Right cardiac atrium (tissue), 5 donors: ENCODE measurements around the gene SSRP1. TPM values are rescaled to one million over a fixed set of nuclear protein-coding genes. Genes with fewer than 3 reads are reported as not detected.

ENCODE experiments used
- ATAC-seq, 2 donors: fragments of 200-7000 bp; cut with Tn5 transposase; one replicate each; pipeline versions ENCODE4 v1.8.0 to v1.9.1; 2020; ENCODE audit warnings: moderate library complexity in 2 of 2, mild to moderate bottlenecking in 1 of 2
- DNase-seq, 3 donors: peaks; one replicate each; pipeline ENCODE4 v3.0.0-alpha.2; 2020
- H3K27ac ChIP-seq: one replicate; pipeline ENCODE4 v1.5.1; 2013; ENCODE audit warnings: mild to moderate bottlenecking, low read length, control low read depth, moderate library complexity
- H3K27me3 ChIP-seq: one replicate; pipeline ENCODE4 v1.6.1; 2013; ENCODE audit not compliant: control insufficient read depth, insufficient read depth
- H3K4me1 ChIP-seq: one replicate; pipeline ENCODE4 v1.6.1; 2013; ENCODE audit warnings: low read length; ENCODE audit not compliant: control insufficient read depth, insufficient read depth
- H3K4me3 ChIP-seq: one replicate; pipeline ENCODE4 v1.5.1; 2013; ENCODE audit warnings: low read length, control low read depth
- H3K9me3 ChIP-seq: one replicate; pipeline ENCODE4 v1.6.1; 2013; ENCODE audit warnings: low read length; ENCODE audit not compliant: control insufficient read depth
- WGBS: extraction: QIAGEN DNeasy Blood & Tissue Kit; methylation state at CpG from one replicate; pipeline ENCODE4 v1.1.7; 2013; 5-methylcytosine and 5-hydroxymethylcytosine counted together
- intact Hi-C, 4 donors: fragments of 100-400 bp; cut with DNase I; formaldehyde crosslinking; loops; one replicate each; pipeline versions ENCODE4 v1.11.0 to v1.14.0; 2022 to 2023
- long read RNA-seq, 4 donors: library from polyadenylated mRNA; unstranded; transcript quantifications; one replicate each; pipeline ENCODE4 v2.0.0, GENCODE V29; 2020 to 2021
- polyA plus RNA-seq: library from polyadenylated mRNA; stranded (reverse); fragments of 200-250 nt; gene quantifications from one replicate; pipeline ENCODE4 v1.2.3, GENCODE V29; 2013
- total RNA-seq, 4 donors: library from RNA; stranded (reverse); fragmentation: NEBNext Ultra II Directional; extraction: Animal tissue kit (Norgen Biotek cat#: 25700); gene quantifications; one replicate each; pipeline ENCODE4 v1.2.1, GENCODE V29; 2021
- donor health status: healthy with polysubstance abuse.
- donor health status: DM: no; HTN: yes; CAD: no.
- donor health status: DM: no; HTN: no; CAD: no.
- donor health status: DM: no; HTN: yes; CAD: no; lungs with severe emphysema.
- donor health status: DM: yes; HTN: yes; CAD: no.

Gene SSRP1, protein sequence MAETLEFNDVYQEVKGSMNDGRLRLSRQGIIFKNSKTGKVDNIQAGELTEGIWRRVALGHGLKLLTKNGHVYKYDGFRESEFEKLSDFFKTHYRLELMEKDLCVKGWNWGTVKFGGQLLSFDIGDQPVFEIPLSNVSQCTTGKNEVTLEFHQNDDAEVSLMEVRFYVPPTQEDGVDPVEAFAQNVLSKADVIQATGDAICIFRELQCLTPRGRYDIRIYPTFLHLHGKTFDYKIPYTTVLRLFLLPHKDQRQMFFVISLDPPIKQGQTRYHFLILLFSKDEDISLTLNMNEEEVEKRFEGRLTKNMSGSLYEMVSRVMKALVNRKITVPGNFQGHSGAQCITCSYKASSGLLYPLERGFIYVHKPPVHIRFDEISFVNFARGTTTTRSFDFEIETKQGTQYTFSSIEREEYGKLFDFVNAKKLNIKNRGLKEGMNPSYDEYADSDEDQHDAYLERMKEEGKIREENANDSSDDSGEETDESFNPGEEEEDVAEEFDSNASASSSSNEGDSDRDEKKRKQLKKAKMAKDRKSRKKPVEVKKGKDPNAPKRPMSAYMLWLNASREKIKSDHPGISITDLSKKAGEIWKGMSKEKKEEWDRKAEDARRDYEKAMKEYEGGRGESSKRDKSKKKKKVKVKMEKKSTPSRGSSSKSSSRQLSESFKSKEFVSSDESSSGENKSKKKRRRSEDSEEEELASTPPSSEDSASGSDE
- total RNA-seq: 10 to 100 TPM; 43.1 to 46.6 (median 43.4) TPM
- polyA plus RNA-seq: 35.0 TPM
- long read RNA-seq, donor 1, transcript SSRP1-201 (17 exons, 2,819 nt): major isoform, 41 of 57 reads
- long read RNA-seq, donor 1, partial matches to known transcripts: 14 of 57 reads
- long read RNA-seq, donor 1, other reads (novel, unspliced or antisense): 2 of 57 reads
- long read RNA-seq, donor 2, transcript SSRP1-201 (17 exons, 2,819 nt): major isoform, 30 of 39 reads
- long read RNA-seq, donor 2, partial matches to known transcripts: 9 of 39 reads
- long read RNA-seq, donor 2, other reads (novel, unspliced or antisense): 0 of 39 reads
- long read RNA-seq, donor 3, transcript SSRP1-201 (17 exons, 2,819 nt): major isoform, 11 of 40 reads
- long read RNA-seq, donor 3, partial matches to known transcripts: 27 of 40 reads
- long read RNA-seq, donor 3, other reads (novel, unspliced or antisense): 2 of 40 reads
- long read RNA-seq, donor 4, transcript SSRP1-201 (17 exons, 2,819 nt): major isoform, 21 of 31 reads
- long read RNA-seq, donor 4, partial matches to known transcripts: 8 of 31 reads
- long read RNA-seq, donor 4, other reads (novel, unspliced or antisense): 2 of 31 reads

DNA sequence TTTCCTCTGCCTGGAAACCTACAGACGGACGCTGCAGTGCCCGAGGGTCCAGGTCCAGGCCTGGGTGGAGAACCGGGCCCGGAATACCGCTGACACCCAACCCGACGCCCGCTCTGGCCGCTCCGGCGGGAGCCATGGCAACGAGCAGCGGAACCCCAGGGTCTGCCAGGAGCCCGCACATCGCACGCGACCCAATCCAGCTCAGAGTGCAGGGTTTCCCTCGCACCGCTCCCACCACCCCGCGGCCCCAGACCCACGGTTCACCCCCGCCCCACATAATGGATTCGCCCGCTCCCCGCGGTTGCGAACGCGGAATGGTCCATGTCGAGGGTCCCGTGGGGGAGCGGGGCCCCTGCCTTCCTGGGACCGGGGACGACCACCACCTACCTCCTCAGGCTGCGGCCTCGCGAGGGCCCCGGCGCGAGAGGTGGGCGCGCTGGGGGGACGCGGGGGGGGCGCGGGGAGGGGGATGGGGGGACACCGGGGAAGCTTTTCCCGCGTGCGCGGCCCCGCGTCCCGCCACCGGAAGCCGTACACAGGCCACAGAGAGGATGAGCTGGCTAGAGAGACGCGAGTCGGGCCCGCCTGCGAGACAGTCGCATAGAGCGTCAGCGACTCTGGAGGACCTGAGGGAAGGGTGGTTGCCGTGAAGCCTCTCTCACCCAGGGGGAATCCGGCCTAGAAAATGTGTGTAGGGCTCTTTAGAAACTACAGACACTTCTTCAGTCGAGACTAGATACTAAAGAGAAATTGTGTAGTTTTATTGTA, at the start of gene SSRP1:
Gene SSRP1, minus strand, starts transcription at position 550 of the 768 bp plus-strand sequence. CDS start 771 bp downstream, outside the sequence.
- Histone ChIP-seq H3K27ac (peak within 1 kb of the TSS; percentile 55), H3K4me1 (peaks cover 2% of the 10 kb centered on the region), H3K9me3 (no peaks in the 10 kb centered on the region), H3K27me3 (no peaks in the 10 kb centered on the region), H3K4me3 (peak within 1 kb of the TSS; percentile 96)
- DNase-seq: peak; percentile 90 to 96 (median 95)
- intact Hi-C loops: no loop called here
- WGBS: under 1% methylated on average over 69 of the region's 69 CpGs
- ATAC-seq: peak; percentile 98

DNA sequence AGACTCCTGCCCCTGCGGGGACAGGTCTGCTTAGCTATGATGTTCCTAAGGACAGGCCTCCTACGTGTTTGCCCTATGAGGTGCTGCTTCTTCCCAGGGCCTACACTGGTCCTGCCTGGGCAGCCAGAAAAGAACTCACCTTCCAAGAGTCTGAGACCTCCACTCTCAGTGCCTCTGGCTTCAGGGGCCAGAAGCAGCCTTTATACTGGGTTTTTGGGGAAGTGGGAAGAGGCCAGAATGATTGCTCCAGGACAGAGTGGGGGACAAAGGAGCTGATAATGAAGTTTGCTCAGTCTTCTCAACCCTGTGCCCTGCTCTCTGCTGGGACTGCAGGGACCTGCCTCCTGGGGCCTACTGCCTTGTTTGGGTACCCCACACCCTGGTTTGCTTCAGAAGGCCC, 45.3 kb upstream of the SSRP1 start, which contains the start of gene PRG3:
Gene PRG3, minus strand, starts transcription at position 176 of the 400 bp plus-strand sequence. CDS start 442 bp downstream, outside the sequence.
- Histone ChIP-seq H3K27me3 (no peaks in the 10 kb centered on the region), H3K4me3 (no peak within 1 kb of the TSS), H3K9me3 (no peaks in the 10 kb centered on the region), H3K4me1 (no peaks in the 10 kb centered on the region), H3K27ac (no peak within 1 kb of the TSS)
- DNase-seq (no peak), ATAC-seq (no peak)
- intact Hi-C loops: no loop called here
- 85% methylated on average over 2 of the region's 2 CpGs for WGBS

DNA sequence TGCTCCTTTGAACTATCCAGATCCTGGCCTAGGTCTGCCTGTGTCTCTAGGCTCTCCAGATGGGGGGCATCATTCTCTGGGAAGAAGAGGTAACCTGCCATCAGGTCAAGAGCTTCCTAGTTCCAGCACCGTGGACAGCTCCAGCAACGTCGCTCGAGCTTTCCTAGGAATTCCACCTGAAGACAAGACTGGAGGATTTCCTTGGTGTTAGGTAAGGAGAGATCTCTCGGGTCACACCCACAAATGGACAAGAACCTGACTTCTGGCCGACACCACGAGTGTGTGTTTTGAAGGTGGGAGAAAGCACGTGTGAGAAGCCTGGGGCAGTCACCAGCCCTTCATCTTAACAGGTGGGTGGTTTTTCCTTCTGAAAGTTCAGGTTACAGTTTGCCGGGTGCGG, 44.0 kb upstream of the SSRP1 start:
- intact Hi-C loops: no loop called here
- Histone ChIP-seq H3K27ac (no peak overlapping the region), H3K27me3 (no peaks in the 10 kb centered on the region), H3K9me3 (no peaks in the 10 kb centered on the region), H3K4me1 (no peaks in the 10 kb centered on the region), H3K4me3 (no peak overlapping the region)
- WGBS: 29% methylated on average over 10 of the region's 10 CpGs
- no peak for ATAC-seq
- no peak for DNase-seq

GRCh38 chr11:57378186-57378585, 42.5 kb upstream of the SSRP1 start:
- no peak for ATAC-seq
- H3K4me1 ChIP-seq: no peaks in the 10 kb centered on the region
- intact Hi-C loops: no loop called here
- no peak overlapping the region for H3K27ac ChIP-seq
- DNase-seq: no peak
- no peak overlapping the region for H3K4me3 ChIP-seq
- H3K9me3 ChIP-seq: no peaks in the 10 kb centered on the region
- H3K27me3 ChIP-seq: no peaks in the 10 kb centered on the region

GRCh38 chr11:57377107-57377506, 41.4 kb upstream of the SSRP1 start:
- Histone ChIP-seq H3K27ac (no peak overlapping the region), H3K9me3 (no peaks in the 10 kb centered on the region), H3K27me3 (no peaks in the 10 kb centered on the region), H3K4me3 (no peak overlapping the region), H3K4me1 (no peaks in the 10 kb centered on the region)
- no peak for DNase-seq
- no peak for ATAC-seq
- 69% methylated on average over 5 of the region's 5 CpGs for WGBS
- intact Hi-C loops: no loop called here

DNA sequence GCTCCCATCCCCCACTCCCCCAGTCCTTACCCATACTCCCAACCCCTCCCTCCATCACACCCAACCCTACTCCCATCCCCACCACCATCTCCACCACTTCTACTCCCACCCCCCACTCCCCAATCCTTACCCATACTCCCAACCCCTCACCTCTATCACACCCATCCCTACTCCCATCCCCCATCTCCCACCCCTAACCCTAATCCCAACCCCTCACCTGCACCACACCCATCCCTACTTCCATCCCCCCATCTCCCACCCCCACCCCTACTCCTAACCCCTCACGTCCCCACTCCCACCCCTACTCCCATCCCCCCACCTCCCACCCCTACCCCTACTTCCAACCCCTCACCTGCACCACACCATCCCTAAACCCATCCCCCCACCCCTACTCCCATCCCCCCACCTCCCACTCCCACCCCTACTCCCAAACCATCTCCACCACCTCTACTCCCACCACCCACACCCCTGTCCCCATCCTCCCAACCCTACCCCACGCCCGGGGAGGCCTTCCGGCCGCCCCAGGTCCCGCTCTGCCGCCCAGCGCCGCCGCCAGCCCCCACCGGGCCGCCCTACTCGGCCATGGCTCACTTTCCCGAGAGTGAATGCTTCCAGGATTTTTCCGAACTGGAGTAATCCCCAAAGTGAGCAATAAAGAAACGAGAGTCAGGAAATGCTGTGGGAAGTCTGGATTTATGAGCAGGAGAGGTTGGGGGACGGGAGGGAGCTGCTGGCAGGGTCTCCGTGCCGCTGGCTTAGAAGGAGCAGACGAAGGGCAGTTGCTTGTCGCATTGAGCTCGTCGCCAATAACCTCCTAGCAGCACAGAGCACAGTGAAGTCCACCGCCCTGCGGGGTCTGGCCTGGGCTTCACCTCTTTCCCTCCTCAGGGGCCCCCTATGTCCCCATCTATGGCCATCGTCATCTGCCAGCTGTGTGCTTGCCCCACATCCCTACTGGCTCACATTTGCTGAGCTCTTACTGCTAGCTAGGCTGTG, 40.7 kb upstream of the SSRP1 start:
- no peak overlapping the region for H3K27ac ChIP-seq

GRCh38 chr11:57375490-57375889, 39.8 kb upstream of the SSRP1 start:
- WGBS: 58% methylated on average over 2 of the region's 2 CpGs
- intact Hi-C loops: no loop called here
- no peak overlapping the region for H3K4me3 ChIP-seq
- ATAC-seq (no peak), DNase-seq (no peak)
- no peak overlapping the region for H3K27ac ChIP-seq
- no peaks in the 10 kb centered on the region for H3K9me3 ChIP-seq
- H3K27me3 ChIP-seq: no peaks in the 10 kb centered on the region
- H3K4me1 ChIP-seq: no peaks in the 10 kb centered on the region

More for the DNA sequence above, 40.7 kb upstream of the SSRP1 start:
- H3K4me1 ChIP-seq: no peaks in the 10 kb centered on the region
- H3K27me3 ChIP-seq: no peaks in the 10 kb centered on the region
- WGBS: 60% methylated on average over 26 of the region's 26 CpGs
- intact Hi-C loops: no loop called here
- no peaks in the 10 kb centered on the region for H3K9me3 ChIP-seq
- ATAC-seq: no peak
- H3K4me3 ChIP-seq: no peak overlapping the region
- no peak for DNase-seq

DNA sequence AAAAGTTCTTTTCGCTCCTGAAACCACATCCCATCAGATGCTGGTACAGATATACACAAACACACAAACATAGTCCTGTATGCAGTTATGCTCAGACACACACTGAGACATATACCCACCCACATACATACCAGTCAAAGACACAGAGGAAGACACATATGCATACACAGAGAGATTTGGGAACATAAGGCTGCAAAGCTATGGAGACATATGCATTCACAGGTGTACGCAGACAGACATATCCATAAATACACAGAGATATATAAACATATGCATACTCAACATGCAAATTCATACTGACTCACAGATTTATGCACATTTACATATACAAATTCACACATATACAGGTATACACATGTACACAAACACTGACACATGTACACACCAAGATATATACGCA, 39.3 kb upstream of the SSRP1 start:
- WGBS: 95% methylated on average over 3 of the region's 3 CpGs
- no peaks in the 10 kb centered on the region for H3K27me3 ChIP-seq
- H3K4me1 ChIP-seq: no peaks in the 10 kb centered on the region
- intact Hi-C loops: no loop called here
- no peak overlapping the region for H3K27ac ChIP-seq
- H3K4me3 ChIP-seq: no peak overlapping the region
- DNase-seq: no peak
- ATAC-seq: no peak
- no peaks in the 10 kb centered on the region for H3K9me3 ChIP-seq

- Histone ChIP-seq H3K27ac (no peak overlapping the region), H3K27me3 (no peaks in the 10 kb centered on the region), H3K4me3 (no peak overlapping the region), H3K9me3 (no peaks in the 10 kb centered on the region), H3K4me1 (no peaks in the 10 kb centered on the region)
- no peak for DNase-seq
- ATAC-seq: peak; percentile 51 to 70
- 19% methylated on average over 3 of the region's 3 CpGs for WGBS
- intact Hi-C loops: no loop called here
Measured at GRCh38 chr11:57373146-57373545, 37.5 kb upstream of the SSRP1 start.
